Cardiac muscle cell (in vitro differentiated cells and primary cell): ENCODE measurements around the gene SMTNL2. TPM values are rescaled to one million over a fixed set of nuclear protein-coding genes. Genes with fewer than 3 reads are reported as not detected.

Experiments used
- DNase-seq, 2 donors: peaks; one replicate each; pipeline versions ENCODE4 v3.0.0 to v3.0.0-alpha.2; 2010 to 2017; ENCODE audit warnings: low read depth in 1 of 2, low spot score in 1 of 2
- H3K27ac ChIP-seq: fragments of 200-600 bp; sonication (generic); 2 replicates; pipeline ENCODE4 v1.5.1; 2016
- H3K27me3 ChIP-seq: fragments of 200-600 bp; sonication (generic); 2 replicates; pipeline ENCODE4 v1.6.0; 2016; ENCODE audit warnings: control low read depth
- H3K36me3 ChIP-seq: fragments of 200-600 bp; sonication (generic); 2 replicates; pipeline ENCODE4 v1.5.1; 2016; ENCODE audit warnings: control low read depth
- H3K4me1 ChIP-seq: fragments of 200-600 bp; sonication (generic); 2 replicates; pipeline ENCODE4 v1.8.1; 2017; ENCODE audit warnings: low read depth, mild to moderate bottlenecking, mixed run types
- H3K4me3 ChIP-seq: fragments of 200-600 bp; sonication (generic); 2 replicates; pipeline ENCODE4 v1.5.1; 2016; ENCODE audit warnings: mild to moderate bottlenecking
- H3K9me3 ChIP-seq: fragments of 200-600 bp; sonication (generic); 2 replicates; pipeline ENCODE4 v1.5.1; 2017; ENCODE audit warnings: low read depth, mild to moderate bottlenecking, control low read depth
- polyA plus RNA-seq: library from polyadenylated mRNA; unstranded; fragments of >200 nt; fragmentation: Nextera tagmentation; extraction: Ambion mirVana; gene quantifications from 2 replicates; pipeline ENCODE4 v1.2.1, GENCODE V29; 2016
- total RNA-seq: library from RNA; depleted of rRNA; stranded (reverse); fragments of >200 nt; gene quantifications from 2 replicates; pipeline ENCODE4 v1.2.3, GENCODE V29; 2016
- TF ChIP-seq, protein P1 (sequence below): IDR thresholded peaks from 2 replicates; pipeline ENCODE4 v1.5.1; 2012; ENCODE audit warnings: low read depth, mild to moderate bottlenecking, low read length

Gene SMTNL2
- total and polyA plus RNA-seq, 2 experiments from 2014 or later, result 184 to 269 TPM

DNA sequence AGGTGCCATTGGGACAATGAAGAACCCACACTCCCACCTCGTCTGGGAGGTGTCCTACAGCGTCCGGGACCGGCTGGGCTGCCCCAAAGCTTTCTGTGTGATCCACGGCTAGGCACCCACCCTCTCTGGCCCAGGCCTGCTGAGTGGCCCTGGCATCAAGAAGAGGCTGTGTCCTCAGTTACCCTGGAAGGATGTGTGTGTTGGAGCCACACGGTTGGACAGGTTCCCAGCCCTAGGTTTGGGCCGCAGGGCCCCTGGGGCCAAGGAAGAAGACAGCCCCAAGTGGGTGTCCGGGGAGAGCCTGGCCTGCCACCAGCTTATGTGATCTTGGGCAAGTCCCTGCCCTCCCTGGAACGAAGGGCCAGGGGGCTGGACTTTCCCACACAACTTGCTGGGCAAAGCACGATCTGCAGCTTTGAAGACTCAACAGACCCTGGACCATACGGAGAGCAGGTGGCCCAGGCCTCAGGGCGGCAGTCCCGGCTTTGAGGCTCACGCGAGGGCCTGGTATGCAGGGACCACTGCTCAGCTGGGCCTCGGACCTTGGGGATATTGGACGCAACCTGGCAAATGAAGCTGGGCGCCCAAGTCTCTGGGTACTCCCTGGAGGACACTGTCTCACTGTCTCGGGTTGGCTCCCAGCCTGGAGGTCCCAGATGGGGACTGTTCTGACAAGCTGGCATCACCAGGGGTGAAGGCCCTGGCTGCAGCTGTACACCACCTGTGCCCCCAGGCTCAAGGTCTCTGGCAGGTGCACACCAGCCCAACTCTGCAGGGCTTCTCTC lies 46.7 kb upstream of the SMTNL2 start:
- no peaks in the 10 kb centered on the region for H3K27me3 ChIP-seq
- TF ChIP-seq, protein P1, sequence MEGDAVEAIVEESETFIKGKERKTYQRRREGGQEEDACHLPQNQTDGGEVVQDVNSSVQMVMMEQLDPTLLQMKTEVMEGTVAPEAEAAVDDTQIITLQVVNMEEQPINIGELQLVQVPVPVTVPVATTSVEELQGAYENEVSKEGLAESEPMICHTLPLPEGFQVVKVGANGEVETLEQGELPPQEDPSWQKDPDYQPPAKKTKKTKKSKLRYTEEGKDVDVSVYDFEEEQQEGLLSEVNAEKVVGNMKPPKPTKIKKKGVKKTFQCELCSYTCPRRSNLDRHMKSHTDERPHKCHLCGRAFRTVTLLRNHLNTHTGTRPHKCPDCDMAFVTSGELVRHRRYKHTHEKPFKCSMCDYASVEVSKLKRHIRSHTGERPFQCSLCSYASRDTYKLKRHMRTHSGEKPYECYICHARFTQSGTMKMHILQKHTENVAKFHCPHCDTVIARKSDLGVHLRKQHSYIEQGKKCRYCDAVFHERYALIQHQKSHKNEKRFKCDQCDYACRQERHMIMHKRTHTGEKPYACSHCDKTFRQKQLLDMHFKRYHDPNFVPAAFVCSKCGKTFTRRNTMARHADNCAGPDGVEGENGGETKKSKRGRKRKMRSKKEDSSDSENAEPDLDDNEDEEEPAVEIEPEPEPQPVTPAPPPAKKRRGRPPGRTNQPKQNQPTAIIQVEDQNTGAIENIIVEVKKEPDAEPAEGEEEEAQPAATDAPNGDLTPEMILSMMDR, result no peak
- no peak for DNase-seq
- H3K4me1 ChIP-seq, result peaks cover 13% of the 10 kb centered on the region
- H3K9me3 ChIP-seq, result no peaks in the 10 kb centered on the region
- H3K27ac ChIP-seq, result no peak overlapping the region
- no peak overlapping the region for H3K4me3 ChIP-seq
- peaks cover 11% of the 10 kb centered on the region for H3K36me3 ChIP-seq

DNA sequence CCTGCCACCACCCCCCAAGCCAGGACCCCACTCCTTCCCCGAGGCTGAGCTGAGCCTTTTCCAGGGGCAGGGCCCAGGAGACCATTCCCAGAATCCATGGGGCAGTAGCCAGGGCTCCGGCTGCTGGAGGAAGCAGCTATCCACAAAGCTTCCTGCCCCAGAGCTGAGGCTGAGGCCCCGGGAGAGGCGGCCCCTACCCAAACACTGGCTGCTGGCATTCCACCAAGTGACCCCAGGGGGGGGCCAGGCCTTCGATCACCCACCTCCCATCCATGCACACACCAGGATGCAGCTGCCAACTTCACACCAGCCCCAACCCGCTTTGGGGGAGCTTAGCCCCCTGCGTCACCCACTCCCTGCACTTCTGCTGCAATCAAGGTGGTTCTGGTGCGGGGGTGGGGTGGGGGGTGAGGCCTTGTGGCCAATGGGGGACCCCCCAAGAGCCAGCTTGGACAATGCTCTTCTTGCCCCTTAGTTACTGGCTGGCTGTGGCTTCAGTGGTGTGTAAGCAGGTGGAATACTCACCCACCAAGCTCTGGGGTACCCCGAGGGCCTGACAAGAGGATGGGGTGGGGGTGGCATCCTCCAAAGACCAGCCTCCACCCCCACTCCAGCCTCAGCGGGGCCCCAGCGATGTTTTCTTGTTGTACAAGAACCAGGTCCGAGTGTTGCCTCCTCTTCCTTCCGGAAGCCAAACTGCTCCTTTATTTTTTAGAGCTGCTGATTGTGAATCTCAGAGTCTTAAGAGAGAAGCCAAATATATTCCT lies 45.9 kb upstream of the SMTNL2 start:
- H3K4me3 ChIP-seq, result no peak overlapping the region
- TF ChIP-seq, protein P1, result no peak
- peaks cover 13% of the 10 kb centered on the region for H3K4me1 ChIP-seq
- H3K27me3 ChIP-seq, result no peaks in the 10 kb centered on the region
- H3K36me3 ChIP-seq, result peaks cover 11% of the 10 kb centered on the region
- no peaks in the 10 kb centered on the region for H3K9me3 ChIP-seq
- DNase-seq, result no peak
- H3K27ac ChIP-seq, result no peak overlapping the region

DNA sequence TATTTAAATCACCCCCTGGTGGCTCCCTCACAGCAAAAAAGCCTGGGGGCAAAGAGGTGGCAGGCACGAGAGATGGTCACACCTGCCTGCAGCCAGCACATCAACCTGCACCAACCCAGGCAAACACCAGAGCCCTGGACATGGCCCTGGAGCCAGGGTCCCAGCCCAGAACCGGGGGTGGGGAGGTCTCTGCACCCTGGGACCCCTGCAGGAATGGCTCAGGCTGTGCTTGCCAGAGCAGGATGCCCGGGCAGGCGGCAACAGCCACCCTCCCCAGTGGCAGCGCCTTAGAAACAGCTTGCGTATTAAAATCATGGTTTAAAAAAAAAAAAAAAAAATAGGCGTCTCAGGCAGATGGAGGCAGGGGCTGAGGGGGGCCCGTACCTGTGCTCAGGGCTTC lies 45.3 kb upstream of the SMTNL2 start:
- Histone ChIP-seq H3K36me3 (peaks cover 11% of the 10 kb centered on the region), H3K9me3 (no peaks in the 10 kb centered on the region), H3K27me3 (no peaks in the 10 kb centered on the region), H3K4me1 (peaks cover 13% of the 10 kb centered on the region), H3K4me3 (no peak overlapping the region), H3K27ac (no peak overlapping the region)
- DNase-seq, result no peak
- TF ChIP-seq, protein P1, result no peak

DNA sequence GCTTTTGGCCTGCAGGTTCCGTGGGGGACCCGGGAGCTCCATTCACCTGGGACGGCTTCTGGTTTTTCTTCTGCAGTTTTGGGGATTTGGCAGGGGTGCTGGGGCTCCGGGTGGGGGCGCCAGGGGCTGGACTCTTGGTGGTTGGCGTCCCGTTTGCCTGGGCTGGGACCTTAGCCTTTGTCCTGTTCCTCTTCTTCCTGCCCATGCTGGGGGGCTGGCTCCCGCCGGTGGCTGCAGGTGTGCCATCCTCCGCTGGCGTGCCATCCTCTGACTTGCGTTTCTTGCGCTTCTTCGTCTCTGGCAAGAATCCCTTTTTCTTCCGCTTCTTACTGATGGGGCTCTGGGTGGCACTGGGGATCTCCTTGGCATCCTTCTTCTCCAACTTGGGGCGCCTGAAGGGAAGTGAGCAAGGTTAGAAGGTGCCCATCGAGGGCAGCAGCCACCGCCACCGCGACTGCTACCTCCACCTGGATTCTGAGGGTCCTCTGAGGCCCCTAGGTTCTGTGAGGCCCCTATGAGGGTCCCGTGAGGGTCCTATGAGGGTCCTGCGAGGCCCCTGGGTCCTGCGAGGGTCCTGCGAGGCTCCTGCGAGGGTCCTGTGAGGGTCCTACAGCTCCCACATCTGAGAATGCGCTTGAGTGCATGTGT lies 44.6 kb upstream of the SMTNL2 start:
- H3K36me3 ChIP-seq, result peaks cover 11% of the 10 kb centered on the region
- no peaks in the 10 kb centered on the region for H3K27me3 ChIP-seq
- H3K4me3 ChIP-seq, result no peak overlapping the region
- H3K4me1 ChIP-seq, result peaks cover 13% of the 10 kb centered on the region
- TF ChIP-seq, protein P1, result no peak
- no peak for DNase-seq
- no peaks in the 10 kb centered on the region for H3K9me3 ChIP-seq
- H3K27ac ChIP-seq, result no peak overlapping the region

DNA sequence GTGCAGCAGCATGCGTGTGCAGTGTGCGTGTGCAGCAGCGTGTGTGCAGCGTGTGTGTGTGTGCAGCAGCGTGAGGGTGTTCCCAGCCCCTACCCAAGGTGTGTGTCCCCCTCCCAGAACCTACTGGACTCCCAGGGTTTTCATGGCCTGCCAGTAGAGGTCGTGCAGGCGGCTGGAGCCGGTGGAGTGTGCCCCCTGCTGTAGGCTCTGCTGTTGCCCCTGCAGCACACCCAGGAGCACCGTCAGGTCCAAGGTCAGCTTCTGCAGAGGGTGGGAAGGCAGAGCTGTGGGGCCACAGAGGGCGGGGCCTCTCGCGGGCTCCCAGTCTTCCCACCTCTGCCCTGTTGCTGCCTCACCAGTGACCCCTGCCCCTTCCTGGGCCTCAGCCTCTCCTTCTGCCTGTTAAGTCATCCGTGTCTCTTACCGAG lies 44.1 kb upstream of the SMTNL2 start:
- Histone ChIP-seq H3K4me1 (peaks cover 13% of the 10 kb centered on the region), H3K27me3 (no peaks in the 10 kb centered on the region), H3K9me3 (no peaks in the 10 kb centered on the region), H3K27ac (no peak overlapping the region), H3K36me3 (peaks cover 11% of the 10 kb centered on the region), H3K4me3 (no peak overlapping the region)
- no peak for DNase-seq
- TF ChIP-seq, protein P1, result peak; percentile 20
